Measurements from ENCODE around the gene SLC2A4RG. TPM values are rescaled to one million over a fixed set of nuclear protein-coding genes. Genes with fewer than 3 reads are reported as not detected.

The SLC2A4RG gene
- total RNA-seq, 3 donors from 2014 or later = 44.9 to 65.0 (median 50.6) TPM

- intact Hi-C loops (cut with DNase I, micrococcal nuclease) = no loop called here
- Histone ChIP-seq H3K36me3 (ENCODE audit: low read depth) (no peaks in the 10 kb centered on the region), H3K4me1 (ENCODE audit: low read depth) (no peaks in the 10 kb centered on the region), H3K9me3 (no peaks in the 10 kb centered on the region), H3K4me3 (no peak overlapping the region)
- TF ChIP-seq CTCF (IDR thresholded peaks at IDR 0.05) = no peak
- DNase-seq (peak in 1 of 3 donors; percentile 48), ATAC-seq (no peak)
These were observed 12.1 kb downstream of the SLC2A4RG start for GRCh38 chr20:63751471-63752271.

GRCh38 chr20:63752411-63753101 lies 13.0 kb downstream of the SLC2A4RG start:
- Histone ChIP-seq H3K4me3 (no peak overlapping the region), H3K36me3 (ENCODE audit: low read depth) (no peaks in the 10 kb centered on the region), H3K4me1 (ENCODE audit: low read depth) (no peaks in the 10 kb centered on the region), H3K9me3 (no peaks in the 10 kb centered on the region)
- no peak for TF ChIP-seq CTCF (IDR thresholded peaks at IDR 0.05)
- intact Hi-C loops (cut with DNase I, micrococcal nuclease) = no loop called here
- no peak for DNase-seq
- ATAC-seq = no peak

GRCh38 chr20:63753381-63753780 lies 13.8 kb downstream of the SLC2A4RG start:
- ATAC-seq (no peak), DNase-seq (no peak)
- intact Hi-C loops (cut with DNase I, micrococcal nuclease) = no loop called here
- no peak for TF ChIP-seq CTCF (IDR thresholded peaks at IDR 0.05)
- Histone ChIP-seq H3K9me3 (no peaks in the 10 kb centered on the region), H3K4me1 (ENCODE audit: low read depth) (no peaks in the 10 kb centered on the region), H3K36me3 (ENCODE audit: low read depth) (no peaks in the 10 kb centered on the region), H3K4me3 (no peak overlapping the region)

GRCh38 chr20:63754008-63754407 lies 14.4 kb downstream of the SLC2A4RG start:
- DNase-seq = peak in 1 of 3 donors; percentile 48
- Histone ChIP-seq H3K9me3 (no peaks in the 10 kb centered on the region), H3K4me3 (no peak overlapping the region), H3K36me3 (ENCODE audit: low read depth) (no peaks in the 10 kb centered on the region), H3K4me1 (ENCODE audit: low read depth) (no peaks in the 10 kb centered on the region)
- intact Hi-C loops (cut with DNase I, micrococcal nuclease) = no loop called here
- no peak for ATAC-seq
- TF ChIP-seq CTCF (IDR thresholded peaks at IDR 0.05) = no peak

GRCh38 chr20:63755933-63756647 lies 16.5 kb downstream of the SLC2A4RG start:
- Histone ChIP-seq H3K36me3 (ENCODE audit: low read depth) (no peaks in the 10 kb centered on the region), H3K9me3 (no peaks in the 10 kb centered on the region), H3K4me3 (no peak overlapping the region), H3K4me1 (ENCODE audit: low read depth) (no peaks in the 10 kb centered on the region)
- DNase-seq (peak in 1 of 3 donors; percentile 31), ATAC-seq (no peak)
- TF ChIP-seq CTCF (IDR thresholded peaks at IDR 0.05) = no peak
- intact Hi-C loops (cut with DNase I, micrococcal nuclease) = no loop called here
